Endodermal cell (in vitro differentiated cells): ENCODE data around the gene SSNA1. TPM values are rescaled to one million over a fixed set of nuclear protein-coding genes. Genes with fewer than 3 reads are reported as not detected.

Source experiments
- DNase-seq: peaks from one replicate; pipeline ENCODE4 v3.0.0-alpha.2; 2017
- H3K27ac ChIP-seq: 2 replicates; pipeline ENCODE4 v1.5.1; 2013; ENCODE audit warnings: mild to moderate bottlenecking, low read depth, low read length, moderate library complexity
- H3K27me3 ChIP-seq: 2 replicates; pipeline ENCODE4 v1.6.1; 2013; ENCODE audit warnings: mild to moderate bottlenecking, low read length, moderate library complexity; ENCODE audit not compliant: insufficient read depth, control insufficient read depth, poor library complexity, severe bottlenecking
- H3K36me3 ChIP-seq: 2 replicates; pipeline ENCODE4 v1.7.0; 2013; ENCODE audit warnings: mild to moderate bottlenecking, low read length, moderate library complexity; ENCODE audit not compliant: control insufficient read depth, insufficient read depth
- H3K4me1 ChIP-seq: one replicate; pipeline ENCODE4 v1.7.0; 2013; ENCODE audit warnings: low read length; ENCODE audit not compliant: control insufficient read depth, insufficient read depth
- H3K4me3 ChIP-seq: 2 replicates; pipeline ENCODE4 v1.5.1; 2013; ENCODE audit warnings: mild to moderate bottlenecking, low read length, moderate library complexity
- H3K9ac ChIP-seq: 2 replicates; pipeline ENCODE4 v1.6.1; 2013; ENCODE audit warnings: mild to moderate bottlenecking, low read length, moderate library complexity; ENCODE audit not compliant: poor library complexity, severe bottlenecking; ENCODE audit errors: extremely low read depth
- H3K9me3 ChIP-seq: 2 replicates; pipeline ENCODE4 v1.6.1; 2013; ENCODE audit warnings: mild to moderate bottlenecking, low read length, moderate library complexity; ENCODE audit not compliant: control insufficient read depth
- H3K27ac Mint-ChIP-seq: 2 replicates; pipeline ENCODE4 v1.8.0; 2020; ENCODE audit warnings: mixed read lengths
- H3K27me3 Mint-ChIP-seq: 2 replicates; pipeline ENCODE4 v1.8.0; 2021; ENCODE audit warnings: mild to moderate bottlenecking, mixed read lengths; ENCODE audit not compliant: insufficient read depth
- H3K36me3 Mint-ChIP-seq: 2 replicates; pipeline ENCODE4 v1.8.0; 2020; ENCODE audit warnings: low read depth, mixed read lengths
- H3K4me1 Mint-ChIP-seq: 2 replicates; pipeline ENCODE4 v1.8.0; 2020; ENCODE audit warnings: mixed read lengths
- H3K4me3 Mint-ChIP-seq: 2 replicates; pipeline ENCODE4 v1.8.0; 2020; ENCODE audit warnings: mild to moderate bottlenecking, moderate library complexity, mixed read lengths
- H3K9me3 Mint-ChIP-seq: 2 replicates; pipeline ENCODE4 v1.8.0; 2020; ENCODE audit warnings: mild to moderate bottlenecking, mixed read lengths
- CTCF ChIP-seq: fragments of 200-600 bp; sonication (generic); conservative IDR thresholded peaks from 2 replicates; pipeline ENCODE4 v1.5.0; 2021; ENCODE audit warnings: antibody characterized with exemption, mild to moderate bottlenecking
- WGBS, 2 experiments: methylation state at CpG; one replicate each; pipeline versions ENCODE4 v1.1.5 to v1.1.7; 2013; ENCODE audit warnings: missing lambda C conversion rate in 2 of 2, mixed read lengths in 1 of 2; ENCODE audit not compliant: insufficient coverage in 1 of 2, insufficient read length in 1 of 2; 5-methylcytosine and 5-hydroxymethylcytosine counted together
- total RNA-seq, 2 donors: library from RNA; stranded (reverse); fragmentation: NEBNext Ultra II Directional in 1 of 2; extraction: Animal tissue kit (Norgen Biotek cat#: 25700) in 1 of 2; gene quantifications; 2 replicates in 1 of 2; 3 replicates in 1 of 2; pipeline ENCODE4 v1.2.1, GENCODE V29; 2021

SSNA1 gene
- total RNA-seq, 2 donors from 2014 or later: 66.5 to 67.7 TPM

- no peaks in the 10 kb centered on the region for H3K9me3 ChIP-seq
- peak; percentile 96 for TF ChIP-seq CTCF
- Mint-ChIP-seq H3K4me1 (peaks cover 2% of the 10 kb centered on the region), H3K36me3 (no peaks in the 10 kb centered on the region), H3K27ac (peak within 1 kb of the TSS; percentile 81), H3K9me3 (no peaks in the 10 kb centered on the region), H3K4me3 (no peak within 1 kb of the TSS), H3K27me3 (no peaks in the 10 kb centered on the region)
- no peak within 1 kb of the TSS for H3K4me3 ChIP-seq
- no peaks in the 10 kb centered on the region for H3K36me3 ChIP-seq
- peak; percentile 96 for DNase-seq
- no peak within 1 kb of the TSS for H3K9ac ChIP-seq
- H3K27me3 ChIP-seq: no peaks in the 10 kb centered on the region
- no peak within 1 kb of the TSS for H3K27ac ChIP-seq
- no peaks in the 10 kb centered on the region for H3K4me1 ChIP-seq
- WGBS, 2 experiments: 60 to 62% methylated on average over 22 to 25 of the region's 25 CpGs
Observed at GRCh38 chr9:137227054-137227852, 38.8 kb downstream of the SSNA1 start, which contains the start of gene RNF224. TSS of gene RNF224 (plus strand) at chr9:137227502. CDS start at chr9:137228336, 834 bp downstream.

- DNase-seq: no peak
- Mint-ChIP-seq H3K36me3 (no peaks in the 10 kb centered on the region), H3K4me1 (peaks cover 2% of the 10 kb centered on the region), H3K4me3 (no peak overlapping the region), H3K9me3 (no peaks in the 10 kb centered on the region), H3K27ac (peak overlapping the region; percentile 81), H3K27me3 (no peaks in the 10 kb centered on the region)
- WGBS, 2 experiments: 74 to 77% methylated on average over 7 to 17 of the region's 18 CpGs
- no peak overlapping the region for H3K9ac ChIP-seq
- no peaks in the 10 kb centered on the region for H3K36me3 ChIP-seq
- no peak for TF ChIP-seq CTCF
- no peak overlapping the region for H3K4me3 ChIP-seq
- H3K27ac ChIP-seq: no peak overlapping the region
- no peaks in the 10 kb centered on the region for H3K4me1 ChIP-seq
- H3K9me3 ChIP-seq: no peaks in the 10 kb centered on the region
- no peaks in the 10 kb centered on the region for H3K27me3 ChIP-seq
Observed at GRCh38 chr9:137227853-137228505, 39.5 kb downstream of the SSNA1 start.

GRCh38 chr9:137228506-137228967 lies 40.1 kb downstream of the SSNA1 start:
- no peak overlapping the region for H3K4me3 Mint-ChIP-seq
- Histone ChIP-seq H3K9ac (no peak overlapping the region), H3K27ac (no peak overlapping the region), H3K9me3 (no peaks in the 10 kb centered on the region), H3K27me3 (no peaks in the 10 kb centered on the region), H3K36me3 (no peaks in the 10 kb centered on the region), H3K4me1 (no peaks in the 10 kb centered on the region), H3K4me3 (no peak overlapping the region)
- H3K4me1 Mint-ChIP-seq: peaks cover 2% of the 10 kb centered on the region
- no peaks in the 10 kb centered on the region for H3K9me3 Mint-ChIP-seq
- H3K27ac Mint-ChIP-seq: no peak overlapping the region
- H3K27me3 Mint-ChIP-seq: no peaks in the 10 kb centered on the region
- 92 to 94% methylated on average over 15 to 29 of the region's 29 CpGs for WGBS, 2 experiments
- no peak for DNase-seq
- no peaks in the 10 kb centered on the region for H3K36me3 Mint-ChIP-seq
- no peak for TF ChIP-seq CTCF
